HEK293 (cell line): ENCODE data around the gene SLC25A11.

Experiments used
- MEIS1 ChIP-seq: sonication (generic); formaldehyde crosslinking; IDR thresholded peaks from 2 replicates; pipeline ENCODE4 v1.8.1; 2022; ENCODE audit warnings: missing genetic modification reagents, mild to moderate bottlenecking, borderline replicate concordance
- MYNN ChIP-seq: fragments of 450-650 bp; formaldehyde crosslinking; IDR thresholded peaks from 2 replicates; pipeline ENCODE4 v1.5.1; 2016; ENCODE audit warnings: missing biosample characterization, missing genetic modification characterization, borderline replicate concordance
- PRDM4 ChIP-seq: fragments of 450-650 bp; formaldehyde crosslinking; IDR thresholded peaks from 2 replicates; pipeline ENCODE4 v1.5.1; 2017; ENCODE audit warnings: missing biosample characterization, missing genetic modification characterization
- ZBTB11 ChIP-seq: fragments of 450-650 bp; formaldehyde crosslinking; conservative IDR thresholded peaks from 2 replicates; pipeline ENCODE4 v1.5.1; 2016; ENCODE audit warnings: low read depth, missing biosample characterization, missing genetic modification characterization
- ZNF416 ChIP-seq: fragments of 450-650 bp; formaldehyde crosslinking; IDR thresholded peaks from 2 replicates; pipeline ENCODE4 v1.5.1; 2016; ENCODE audit warnings: missing biosample characterization, missing genetic modification characterization
- ZNF449 ChIP-seq: fragments of 450-650 bp; formaldehyde crosslinking; IDR thresholded peaks from 2 replicates; pipeline ENCODE4 v1.5.1; 2017; ENCODE audit warnings: missing biosample characterization, mild to moderate bottlenecking, missing genetic modification characterization, moderate library complexity
- ZNF549 ChIP-seq: fragments of 450-650 bp; IDR thresholded peaks from 2 replicates; pipeline ENCODE4 v1.5.1; 2018; ENCODE audit warnings: missing biosample characterization, missing genetic modification characterization, mild to moderate bottlenecking, inconsistent platforms, moderate library complexity

DNA sequence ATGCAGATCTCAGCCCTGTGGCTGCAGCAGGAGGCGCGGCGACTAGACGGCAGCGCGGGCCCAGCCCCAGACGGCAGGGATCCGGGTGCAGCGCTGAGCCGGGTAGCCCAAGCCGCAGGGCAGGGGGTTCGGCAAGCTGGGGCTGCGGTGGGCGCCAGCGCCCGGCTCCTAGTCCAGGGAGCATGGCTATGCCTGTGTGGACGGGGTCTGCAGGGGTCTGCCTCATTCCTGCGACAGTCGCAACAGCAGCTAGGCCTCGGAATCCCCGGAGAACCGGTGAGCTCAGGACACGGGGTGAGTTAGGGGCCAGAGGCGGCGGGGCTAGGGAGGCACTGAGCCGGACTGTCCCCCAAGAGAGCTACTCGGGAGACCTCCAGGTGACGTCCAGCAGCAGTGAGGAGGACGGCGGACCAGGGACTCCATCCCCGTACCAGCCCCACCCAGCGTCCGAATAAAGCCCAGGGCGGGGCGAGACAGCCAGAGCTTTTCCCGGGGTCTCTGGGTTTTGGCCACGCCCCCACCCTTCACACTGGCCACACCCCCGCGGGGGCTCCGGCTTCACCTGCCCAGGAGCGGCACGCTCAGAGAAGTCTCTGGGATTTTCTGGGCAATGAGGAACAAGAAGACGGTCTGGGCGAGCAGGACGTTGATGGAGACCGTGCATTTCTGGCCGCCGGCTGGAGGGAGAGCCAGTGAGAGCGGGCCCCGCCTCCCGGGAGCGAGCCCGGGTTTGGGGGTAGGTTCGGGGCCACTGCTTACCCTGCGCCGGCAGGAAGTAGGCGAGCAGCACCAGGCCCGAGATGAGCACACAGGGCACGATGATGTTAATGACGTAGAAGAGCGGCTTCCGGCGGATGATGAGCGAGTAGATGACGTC lies 39.4 kb downstream of the SLC25A11 start:
- no peak for TF ChIP-seq ZNF416
- no peak for TF ChIP-seq MEIS1 (CRISPR knock-in tag)
- no peak for TF ChIP-seq ZBTB11 (tag by site-specific recombination)
- TF ChIP-seq MYNN (tag by site-specific recombination), result no peak
- no peak for TF ChIP-seq PRDM4 (tag by site-specific recombination)
- no peak for TF ChIP-seq ZNF549
- no peak for TF ChIP-seq ZNF449 (tag by site-specific recombination)
